GM18907 (cell line): ENCODE data around the gene CAPN5.
"Not testable (repeated sequence)": the region's sequence is repeated elsewhere in the genome, so short reads cannot be mapped to it uniquely, and the experiment has no call there.

ENCODE experiments used
- ATAC-seq: cut with Tn5 transposase; IDR thresholded peaks from one replicate; pipeline ENCODE4 v1.9.1; 2021; ENCODE audit warnings: mild to moderate bottlenecking, moderate library complexity; ENCODE audit not compliant: unreplicated experiment

The CAPN5 gene

GRCh38 chr11:77094841-77095365, 28.1 kb downstream of the CAPN5 start:
- ATAC-seq, result no peak

GRCh38 chr11:77095551-77096490, 29.1 kb downstream of the CAPN5 start:
- no peak for ATAC-seq

GRCh38 chr11:77096591-77097019, 29.8 kb downstream of the CAPN5 start:
- no peak for ATAC-seq

GRCh38 chr11:77097180-77097579, 30.4 kb downstream of the CAPN5 start:
- ATAC-seq, result not testable (repeated sequence)

GRCh38 chr11:77100166-77101042, 33.6 kb downstream of the CAPN5 start:
- ATAC-seq, result no peak

- ATAC-seq, result no peak
Observed at GRCh38 chr11:77101043-77101537, 34.3 kb downstream of the CAPN5 start.

GRCh38 chr11:77102246-77103210, 35.8 kb downstream of the CAPN5 start, which contains the start of gene OMP:
OMP (plus strand) TSS chr11:77102840; CDS start chr11:77102840, 0 bp downstream.
- no peak for ATAC-seq

- ATAC-seq, result no peak
Observed at GRCh38 chr11:77103319-77103718, 36.5 kb downstream of the CAPN5 start.

GRCh38 chr11:77104727-77105126, 38.0 kb downstream of the CAPN5 start:
- no peak for ATAC-seq

- no peak for ATAC-seq
Observed at GRCh38 chr11:77106321-77106720, 39.5 kb downstream of the CAPN5 start.

- no peak for ATAC-seq
Observed at GRCh38 chr11:77106759-77107158, 40.0 kb downstream of the CAPN5 start.

GRCh38 chr11:77107950-77108349, 41.2 kb downstream of the CAPN5 start:
- ATAC-seq, result no peak

GRCh38 chr11:77108436-77108835, 41.7 kb downstream of the CAPN5 start:
- no peak for ATAC-seq

GRCh38 chr11:77109236-77110019, 42.7 kb downstream of the CAPN5 start:
- no peak for ATAC-seq

- ATAC-seq, result no peak
Observed at GRCh38 chr11:77110836-77111235, 44.1 kb downstream of the CAPN5 start.

GRCh38 chr11:77111277-77111676, 44.5 kb downstream of the CAPN5 start:
- ATAC-seq, result no peak

- no peak for ATAC-seq
Observed at GRCh38 chr11:77111946-77112345, 45.2 kb downstream of the CAPN5 start.

- ATAC-seq, result no peak
Observed at GRCh38 chr11:77112641-77113381, 46.0 kb downstream of the CAPN5 start.
